ENCODE data around the gene TSR3. TPM values are rescaled to one million over a fixed set of nuclear protein-coding genes. Genes with fewer than 3 reads are reported as not detected.

Gene TSR3
- total RNA-seq, 1 experiment from 2014 or later, result 52.7 TPM

- no peak for TF ChIP-seq FOSL1 (IDR thresholded peaks at IDR 0.05; ENCODE audit: low read depth)
Measured at GRCh38 chr16:1392826-1393225, 41.1 kb upstream of the TSR3 start (continued).

GRCh38 chr16:1390239-1390779 lies 38.6 kb upstream of the TSR3 start:
- Histone ChIP-seq H3K9me2 (ENCODE audit: insufficient read depth) (no peaks in the 10 kb centered on the region), H3K27ac (ENCODE audit: low read depth, low read length) (no peak overlapping the region), H3K4me1 (ENCODE audit: control insufficient read depth in 1 of 2, insufficient read depth in 2 of 2, low read length in 2 of 2) (no peaks in the 10 kb centered on the region), H3K27me3 (ENCODE audit: insufficient read depth, low read length) (no peaks in the 10 kb centered on the region), H3K9ac (ENCODE audit: low read length) (no peak overlapping the region), H3K4me2 (ENCODE audit: low read length) (no peak overlapping the region), H3K79me2 (ENCODE audit: insufficient read depth, low read length) (no peaks in the 10 kb centered on the region), H3K9me3 (ENCODE audit: control insufficient read depth in 1 of 2, insufficient read depth in 1 of 2, low read depth in 1 of 2, low read length in 2 of 2) (no peaks in the 10 kb centered on the region), H3K4me3 (replicated peaks in 1 of 2; ENCODE audit: low read depth in 1 of 2, low read length in 2 of 2) (no peak overlapping the region), H2AFZ (ENCODE audit: low read depth, low read length, poor library complexity, severe bottlenecking) (no peak overlapping the region), H3K36me3 (ENCODE audit: control insufficient read depth in 1 of 2, insufficient read depth in 2 of 2, low read length in 2 of 2) (no peaks in the 10 kb centered on the region; a peak in 1 of 4 replicates), H4K20me1 (ENCODE audit: insufficient read depth) (no peaks in the 10 kb centered on the region)
- no TSS peak for BruUV-seq (replicated peaks)
- no peak for DNase-seq (ENCODE audit: low read depth, low spot score)
- intact Hi-C loops (cut with micrococcal nuclease), result no loop called here
- ChIA-PET RAD21 (ENCODE audit: low non-redundant PET in 1 of 2, low total read pairs in 2 of 2, uncharacterized antibody in 2 of 2, unreplicated experiment in 2 of 2) (no interaction called here), POLR2A (no interaction called here), CTCF (no interaction called here)
- no peak for ATAC-seq
- TF ChIP-seq EZH2 (IDR thresholded peaks at IDR 0.05), result no peak
- no peak for TF ChIP-seq POLR2A (IDR thresholded peaks at IDR 0.05; ENCODE audit: borderline replicate concordance, extremely low read depth, insufficient read depth, insufficient read length)
- no peak for TF ChIP-seq ZNF274 (IDR thresholded peaks at IDR 0.05; ENCODE audit: low read depth, low read length)
- TF ChIP-seq ZBTB33 (IDR thresholded peaks at IDR 0.05; ENCODE audit: extremely low read depth, insufficient replicate concordance, low read length), result no peak
- no peak for TF ChIP-seq ATF3 (IDR thresholded peaks at IDR 0.05)
- TF ChIP-seq EZH2phosphoT487 (IDR thresholded peaks at IDR 0.05; ENCODE audit: borderline replicate concordance), result no peak
- TF ChIP-seq JUND (IDR thresholded peaks at IDR 0.05), result no peak
- TF ChIP-seq TCF7L2 (IDR thresholded peaks at IDR 0.05; ENCODE audit: borderline replicate concordance, extremely low read depth, insufficient read depth, insufficient read length), result no peak
- TF ChIP-seq POLR2AphosphoS5 (IDR thresholded peaks at IDR 0.05; ENCODE audit: low read depth, low read length), result no peak
- TF ChIP-seq ZFX (IDR thresholded peaks at IDR 0.05), result no peak
- TF ChIP-seq ELF1 (IDR thresholded peaks at IDR 0.05; ENCODE audit: borderline replicate concordance, low read depth), result no peak
- no peak for TF ChIP-seq FOSL1 (IDR thresholded peaks at IDR 0.05; ENCODE audit: low read depth)
- TF ChIP-seq REST (IDR thresholded peaks at IDR 0.05; ENCODE audit: low read depth), result no peak
- TF ChIP-seq SRF (IDR thresholded peaks at IDR 0.05; ENCODE audit: low read depth), result no peak
- TF ChIP-seq CEBPB (IDR thresholded peaks at IDR 0.05; ENCODE audit: low read depth), result no peak
- no peak for TF ChIP-seq MAX (IDR thresholded peaks at IDR 0.05)
- no peak for TF ChIP-seq YY1 (IDR thresholded peaks at IDR 0.05; ENCODE audit: extremely low read depth, insufficient replicate concordance, low read depth, low read length)
